ENCODE data around the gene ABLIM2.

Gene ABLIM2

GRCh38 chr4:8174970-8175369, 16.4 kb upstream of the ABLIM2 start:
- no peak for DNase-seq (ENCODE audit: low read depth)

- no peak for DNase-seq (ENCODE audit: low read depth)
Measured at GRCh38 chr4:8173492-8174242, 15.1 kb upstream of the ABLIM2 start.

GRCh38 chr4:8171984-8172924, 13.6 kb upstream of the ABLIM2 start:
- peak; percentile 19 for DNase-seq (ENCODE audit: low read depth)

- DNase-seq (ENCODE audit: low read depth): no peak
Measured at GRCh38 chr4:8171266-8171665, 12.7 kb upstream of the ABLIM2 start.

- no peak for DNase-seq (ENCODE audit: low read depth)
Measured at GRCh38 chr4:8170341-8170740, 11.7 kb upstream of the ABLIM2 start.

GRCh38 chr4:8169763-8170162, 11.2 kb upstream of the ABLIM2 start:
- DNase-seq (ENCODE audit: low read depth): no peak

- DNase-seq (ENCODE audit: low read depth): no peak
Measured at GRCh38 chr4:8168832-8169598, 10.4 kb upstream of the ABLIM2 start.

- DNase-seq (ENCODE audit: low read depth): no peak
Measured at GRCh38 chr4:8168232-8168631, 9.6 kb upstream of the ABLIM2 start.

- DNase-seq (ENCODE audit: low read depth): no peak
Measured at GRCh38 chr4:8167815-8168214, 9.2 kb upstream of the ABLIM2 start.

GRCh38 chr4:8167291-8167690, 8.7 kb upstream of the ABLIM2 start:
- DNase-seq (ENCODE audit: low read depth): no peak

GRCh38 chr4:8165374-8165896, 6.8 kb upstream of the ABLIM2 start:
- DNase-seq (ENCODE audit: low read depth): no peak

GRCh38 chr4:8164687-8165086, 6.1 kb upstream of the ABLIM2 start:
- DNase-seq (ENCODE audit: low read depth): no peak

- no peak for DNase-seq (ENCODE audit: low read depth)
Measured at GRCh38 chr4:8164194-8164565, 5.6 kb upstream of the ABLIM2 start.

GRCh38 chr4:8163436-8164193, 5.0 kb upstream of the ABLIM2 start:
- DNase-seq (ENCODE audit: low read depth): no peak

GRCh38 chr4:8163026-8163425, 4.4 kb upstream of the ABLIM2 start:
- DNase-seq (ENCODE audit: low read depth): no peak

GRCh38 chr4:8162625-8163024, 4.0 kb upstream of the ABLIM2 start:
- no peak for DNase-seq (ENCODE audit: low read depth)

- DNase-seq (ENCODE audit: low read depth): no peak
Measured at GRCh38 chr4:8160572-8160971, 2.0 kb upstream of the ABLIM2 start.

GRCh38 chr4:8160233-8160560, 1.6 kb upstream of the ABLIM2 start:
- no peak for DNase-seq (ENCODE audit: low read depth)

GRCh38 chr4:8159537-8160232, 1.1 kb upstream of the ABLIM2 start:
- no peak for DNase-seq (ENCODE audit: low read depth)

- DNase-seq (ENCODE audit: low read depth): no peak
Measured at GRCh38 chr4:8157944-8158709, 486 bp downstream of the ABLIM2 start.
